Mucosa of descending colon (tissue), 3 donors: Measurements from ENCODE around the gene TK1. TPM values are rescaled to one million over a fixed set of nuclear protein-coding genes. Genes with fewer than 3 reads are reported as not detected.
A peak's percentile ranks its signal among the peaks of the same experiment; 100 is the strongest.

Source experiments
- ATAC-seq: fragments of 200-7000 bp; cut with Tn5 transposase; one replicate; pipeline ENCODE4 v1.9.1; 2020; ENCODE audit warnings: mild to moderate bottlenecking, moderate library complexity
- DNase-seq, 3 donors: peaks; one replicate each; pipeline ENCODE4 v3.0.0-alpha.2; 2020
- H3K36me3 ChIP-seq: fragments of 200-600 bp; one replicate; pipeline ENCODE4 v1.8.0; 2021; ENCODE audit warnings: low read depth, mild to moderate bottlenecking
- H3K4me1 ChIP-seq: fragments of 200-600 bp; one replicate; pipeline ENCODE4 v1.8.0; 2021; ENCODE audit warnings: low read depth, mild to moderate bottlenecking
- H3K4me3 ChIP-seq: fragments of 200-600 bp; one replicate; pipeline ENCODE4 v1.8.0; 2021; ENCODE audit warnings: mild to moderate bottlenecking
- H3K9me3 ChIP-seq: fragments of 200-600 bp; one replicate; pipeline ENCODE4 v1.8.0; 2021; ENCODE audit warnings: mild to moderate bottlenecking
- intact Hi-C, 2 donors: fragments of 100-400 bp; cut with DNase I in 1 of 2; cut with micrococcal nuclease in 1 of 2; formaldehyde crosslinking; loops; one replicate each; pipeline versions ENCODE4 v1.11.0 to v1.11.1; 2022; cut with DNase I, micrococcal nuclease
- total RNA-seq, 3 donors: library from RNA; stranded (reverse); fragmentation: NEBNext Ultra II Directional in 2 of 3; extraction: Animal tissue kit (Norgen Biotek cat#: 25700) in 2 of 3; gene quantifications; one replicate each; pipeline versions ENCODE4 v1.2.1 to v1.2.4, GENCODE V29; 2021 to 2023
- TF ChIP-seq, protein P1 (sequence below): fragments of 200-600 bp; IDR thresholded peaks from one replicate; pipeline ENCODE4 v1.8.0; 2022; ENCODE audit warnings: antibody characterized with exemption, mild to moderate bottlenecking
- donor health status: DM: no; HTN: no; CAD: no; lungs with moderate emphysema.
- donor health status: DM: no; HTN: no; CAD: no.
- donor health status: DM: no; HTN: yes; CAD: no.

Gene TK1
- total RNA-seq, 3 donors from 2014 or later: 8.9 to 46.5 (median 10.2) TPM

DNA sequence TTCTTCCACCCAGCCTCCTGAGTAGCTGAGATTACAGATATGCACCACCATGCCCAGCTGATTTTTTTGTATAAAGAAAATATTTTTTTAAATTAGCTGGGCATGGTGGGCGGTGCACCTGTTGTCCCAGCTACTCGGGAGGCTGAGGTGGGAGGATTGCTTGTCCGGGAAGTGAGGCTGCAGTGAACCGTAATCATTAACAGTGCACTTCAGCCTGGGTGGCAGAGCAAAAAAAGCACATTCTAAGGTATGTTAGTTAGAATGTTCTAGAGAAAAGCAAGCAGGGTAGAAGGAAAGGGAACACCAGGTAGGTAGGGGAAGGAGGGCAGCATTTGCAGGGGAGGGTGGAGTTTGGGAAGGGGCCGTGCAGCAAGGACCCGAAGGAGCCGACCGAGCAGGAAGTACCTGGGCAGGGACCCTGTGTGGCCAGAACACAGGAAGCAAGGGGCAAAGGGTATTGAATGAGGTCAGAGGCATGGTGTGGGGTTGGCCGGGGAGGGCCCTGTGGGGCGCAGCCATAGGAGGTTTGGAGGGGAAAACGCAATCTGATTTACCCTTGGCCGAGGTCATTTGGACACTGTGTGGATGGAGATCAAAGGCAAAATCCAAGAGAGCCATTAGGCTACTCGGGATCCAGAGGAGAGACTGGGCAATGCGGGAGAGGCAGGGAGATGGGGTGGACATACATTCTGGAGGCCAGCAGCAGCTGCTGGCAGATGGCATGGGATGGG lies 38.4 kb downstream of the TK1 start:
- H3K9me3 ChIP-seq: no peaks in the 10 kb centered on the region
- ATAC-seq: no peak
- peaks cover 53% of the 10 kb centered on the region for H3K4me1 ChIP-seq
- no peaks in the 10 kb centered on the region for H3K36me3 ChIP-seq
- DNase-seq: no peak
- intact Hi-C loops: no loop called here
- no peak overlapping the region for H3K4me3 ChIP-seq
- TF ChIP-seq, protein P1, sequence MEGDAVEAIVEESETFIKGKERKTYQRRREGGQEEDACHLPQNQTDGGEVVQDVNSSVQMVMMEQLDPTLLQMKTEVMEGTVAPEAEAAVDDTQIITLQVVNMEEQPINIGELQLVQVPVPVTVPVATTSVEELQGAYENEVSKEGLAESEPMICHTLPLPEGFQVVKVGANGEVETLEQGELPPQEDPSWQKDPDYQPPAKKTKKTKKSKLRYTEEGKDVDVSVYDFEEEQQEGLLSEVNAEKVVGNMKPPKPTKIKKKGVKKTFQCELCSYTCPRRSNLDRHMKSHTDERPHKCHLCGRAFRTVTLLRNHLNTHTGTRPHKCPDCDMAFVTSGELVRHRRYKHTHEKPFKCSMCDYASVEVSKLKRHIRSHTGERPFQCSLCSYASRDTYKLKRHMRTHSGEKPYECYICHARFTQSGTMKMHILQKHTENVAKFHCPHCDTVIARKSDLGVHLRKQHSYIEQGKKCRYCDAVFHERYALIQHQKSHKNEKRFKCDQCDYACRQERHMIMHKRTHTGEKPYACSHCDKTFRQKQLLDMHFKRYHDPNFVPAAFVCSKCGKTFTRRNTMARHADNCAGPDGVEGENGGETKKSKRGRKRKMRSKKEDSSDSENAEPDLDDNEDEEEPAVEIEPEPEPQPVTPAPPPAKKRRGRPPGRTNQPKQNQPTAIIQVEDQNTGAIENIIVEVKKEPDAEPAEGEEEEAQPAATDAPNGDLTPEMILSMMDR: no peak

DNA sequence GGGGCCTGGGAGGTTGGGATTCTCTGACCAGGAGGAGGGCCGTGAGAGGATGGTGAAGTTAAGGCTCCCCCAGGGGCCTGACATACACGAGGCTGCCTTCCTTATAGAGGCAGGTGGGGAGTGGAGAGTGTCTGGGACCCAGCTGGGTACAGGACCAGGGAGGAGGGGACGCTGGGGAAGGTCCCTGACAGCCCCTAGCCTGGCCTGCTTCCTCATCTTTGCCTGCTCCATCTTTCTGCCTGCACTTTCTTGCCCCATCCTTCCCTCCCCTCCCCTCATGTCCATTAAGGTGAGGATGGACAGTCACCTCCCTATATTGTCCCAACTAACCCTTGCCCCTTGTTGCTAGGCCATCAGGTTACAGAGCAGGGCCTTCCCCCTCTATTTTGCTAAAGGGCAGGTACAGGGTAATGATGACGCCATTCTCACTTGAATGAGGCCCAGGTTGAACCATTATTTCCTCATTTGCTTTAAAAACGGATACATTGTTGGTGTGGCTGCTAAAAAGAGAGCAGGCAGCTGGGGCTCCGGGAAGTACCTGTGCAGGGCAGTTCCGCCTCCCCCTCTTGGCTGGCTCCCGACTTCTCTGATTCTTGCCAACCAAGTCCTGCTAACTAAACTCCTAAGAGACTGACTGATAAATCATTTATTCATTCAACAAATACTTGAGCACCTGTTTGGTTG lies 39.4 kb downstream of the TK1 start:
- ATAC-seq (peak; percentile 57), DNase-seq (peak in 2 of 3 donors; percentile 64 to 87)
- H3K4me3 ChIP-seq: no peak overlapping the region
- intact Hi-C loops: no loop called here
- TF ChIP-seq, protein P1: no peak
- peaks cover 53% of the 10 kb centered on the region for H3K4me1 ChIP-seq
- no peaks in the 10 kb centered on the region for H3K36me3 ChIP-seq
- no peaks in the 10 kb centered on the region for H3K9me3 ChIP-seq

DNA sequence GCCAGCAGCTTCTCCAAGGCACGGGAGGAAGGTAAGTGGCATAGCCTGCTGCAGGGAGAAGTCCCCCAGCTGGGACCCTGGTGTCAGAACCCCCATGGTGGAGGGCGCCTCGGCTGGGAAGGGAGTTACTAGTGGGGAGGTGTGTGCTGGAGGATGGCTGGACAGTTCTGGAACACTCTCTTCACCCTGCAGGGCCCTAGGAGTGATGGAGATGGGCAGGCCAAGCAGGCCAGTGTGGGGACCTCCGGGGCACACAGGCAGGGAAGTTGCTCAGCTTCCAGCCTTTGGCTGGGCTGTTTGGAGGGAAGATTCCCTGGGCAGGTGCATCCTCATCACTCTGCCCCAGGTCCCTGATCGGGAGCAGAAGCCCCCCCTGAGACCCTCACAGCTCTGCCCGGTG lies 40.0 kb downstream of the TK1 start:
- peaks cover 56% of the 10 kb centered on the region for H3K4me1 ChIP-seq
- TF ChIP-seq, protein P1: no peak
- H3K4me3 ChIP-seq: no peak overlapping the region
- no peaks in the 10 kb centered on the region for H3K36me3 ChIP-seq
- intact Hi-C loops: no loop called here
- DNase-seq (no peak), ATAC-seq (no peak)
- H3K9me3 ChIP-seq: no peaks in the 10 kb centered on the region

DNA sequence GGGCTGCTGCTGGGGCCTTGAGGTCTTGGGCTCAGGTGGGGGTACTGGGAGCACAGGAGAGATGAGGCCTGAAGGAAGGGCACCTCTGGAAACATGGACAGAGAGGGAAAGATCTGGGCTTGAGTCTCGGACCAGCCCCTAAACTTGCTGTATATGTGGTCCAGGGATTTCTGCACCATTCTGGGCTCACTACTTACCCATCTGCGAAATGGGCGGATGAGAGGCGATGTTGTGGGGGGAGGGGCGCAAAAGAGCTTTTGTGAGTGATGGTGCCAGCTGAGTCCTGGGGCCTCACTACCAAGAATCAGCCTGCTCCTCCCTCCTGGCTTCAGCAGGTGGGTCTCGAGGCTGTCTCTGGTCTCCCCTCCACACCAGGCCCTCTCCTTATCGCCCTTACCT lies 40.4 kb downstream of the TK1 start:
- intact Hi-C loops: no loop called here
- Histone ChIP-seq H3K9me3 (no peaks in the 10 kb centered on the region), H3K4me1 (peaks cover 58% of the 10 kb centered on the region), H3K4me3 (no peak overlapping the region), H3K36me3 (no peaks in the 10 kb centered on the region)
- ATAC-seq: no peak
- DNase-seq: no peak
- TF ChIP-seq, protein P1: no peak

DNA sequence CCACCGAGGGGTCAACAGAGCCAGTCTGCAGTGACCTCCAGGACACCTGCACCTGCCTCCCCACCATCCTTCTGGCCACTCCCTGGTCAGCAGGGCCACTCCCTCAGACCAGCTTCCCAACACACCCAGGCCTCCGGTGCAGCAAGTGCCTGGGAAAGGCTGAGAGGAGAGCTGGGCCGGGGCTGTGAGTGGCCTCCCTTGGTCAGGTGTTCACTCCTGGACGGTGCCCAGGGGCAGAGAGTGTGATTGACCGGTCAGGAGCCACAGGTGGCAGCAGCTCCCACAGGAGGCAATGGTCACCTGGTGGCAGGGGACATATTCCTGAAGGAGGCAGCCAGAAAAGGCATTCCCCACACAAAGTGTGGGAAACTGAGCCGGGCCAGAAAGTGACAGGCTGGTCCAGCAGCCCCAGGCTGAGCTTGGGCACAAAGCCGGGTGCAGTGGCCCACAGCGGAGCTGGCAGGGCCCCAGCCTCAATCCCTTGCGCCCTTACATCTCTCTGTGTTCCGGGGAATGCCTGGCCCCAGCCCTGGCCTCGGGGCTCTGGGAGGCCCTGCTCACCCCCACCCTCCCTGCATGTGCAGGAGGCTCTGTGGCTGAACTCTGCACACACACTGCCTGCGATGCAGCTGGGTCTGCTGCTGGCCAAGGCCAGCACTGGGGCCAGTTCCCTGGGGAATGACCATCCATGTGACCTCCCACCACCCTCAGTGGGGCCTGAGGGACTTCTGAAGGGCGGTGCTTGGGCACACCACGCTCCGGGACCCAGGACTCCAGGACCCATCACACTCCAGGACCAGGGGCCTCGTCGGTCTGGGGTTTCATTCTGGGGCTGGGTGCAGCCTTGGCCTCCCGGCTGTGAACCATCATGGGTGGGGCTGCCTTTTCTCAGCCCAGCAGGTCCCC lies 41.9 kb downstream of the TK1 start:
- intact Hi-C loops: no loop called here
- Histone ChIP-seq H3K9me3 (no peaks in the 10 kb centered on the region), H3K36me3 (no peaks in the 10 kb centered on the region), H3K4me3 (no peak overlapping the region), H3K4me1 (peaks cover 65% of the 10 kb centered on the region)
- ATAC-seq (peak; percentile 49), DNase-seq (peak in 2 of 3 donors; percentile 82 to 86)
- TF ChIP-seq, protein P1: no peak
